NCI-H1048 (cell line): ENCODE measurements around the gene ICAM5.
A peak's percentile ranks its signal among the peaks of the same experiment; 100 is the strongest.
"Not testable (repeated sequence)": the region's sequence is repeated elsewhere in the genome, so short reads cannot be mapped to it uniquely, and the experiment has no call there.

Experiments used
- DNase-seq: peaks from one replicate; lab custom pipeline; 2025; lab: John Stamatoyannopoulos, UW

The ICAM5 gene

DNA sequence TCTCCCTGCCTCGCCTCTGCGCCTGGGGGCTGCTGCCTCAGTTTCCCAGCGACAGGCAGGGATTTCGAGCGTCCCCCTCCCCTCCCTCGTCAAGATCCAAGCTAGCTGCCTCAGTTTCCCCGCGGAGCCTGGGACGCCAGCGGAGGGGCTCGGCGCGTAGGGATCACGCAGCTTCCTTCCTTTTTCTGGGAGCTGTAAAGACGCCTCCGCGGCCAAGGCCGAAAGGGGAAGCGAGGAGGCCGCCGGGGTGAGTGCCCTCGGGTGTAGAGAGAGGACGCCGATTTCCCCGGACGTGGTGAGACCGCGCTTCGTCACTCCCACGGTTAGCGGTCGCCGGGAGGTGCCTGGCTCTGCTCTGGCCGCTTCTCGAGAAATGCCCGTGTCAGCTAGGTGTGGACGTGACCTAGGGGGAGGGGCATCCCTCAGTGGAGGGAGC lies 19.6 kb upstream of the ICAM5 start:
- no peak for DNase-seq

DNA sequence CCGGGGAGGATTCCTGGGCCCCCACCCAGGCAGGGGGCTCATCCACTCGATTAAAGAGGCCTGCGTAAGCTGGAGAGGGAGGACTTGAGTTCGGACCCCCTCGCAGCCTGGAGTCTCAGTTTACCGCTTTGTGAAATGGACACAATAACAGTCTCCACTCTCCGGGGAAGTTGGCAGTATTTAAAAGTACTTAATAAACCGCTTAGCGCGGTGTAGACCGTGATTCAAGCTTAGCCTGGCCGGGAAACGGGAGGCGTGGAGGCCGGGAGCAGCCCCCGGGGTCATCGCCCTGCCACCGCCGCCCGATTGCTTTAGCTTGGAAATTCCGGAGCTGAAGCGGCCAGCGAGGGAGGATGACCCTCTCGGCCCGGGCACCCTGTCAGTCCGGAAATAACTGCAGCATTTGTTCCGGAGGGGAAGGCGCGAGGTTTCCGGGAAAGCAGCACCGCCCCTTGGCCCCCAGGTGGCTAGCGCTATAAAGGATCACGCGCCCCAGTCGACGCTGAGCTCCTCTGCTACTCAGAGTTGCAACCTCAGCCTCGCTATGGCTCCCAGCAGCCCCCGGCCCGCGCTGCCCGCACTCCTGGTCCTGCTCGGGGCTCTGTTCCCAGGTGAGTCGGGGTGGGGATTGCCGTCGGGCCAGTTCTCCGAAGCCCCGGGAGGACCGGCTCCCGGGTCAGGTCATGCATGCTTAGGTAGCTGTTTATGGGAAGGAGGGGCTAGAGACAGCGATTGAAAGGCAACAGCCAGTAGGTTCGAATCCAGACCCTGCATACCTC lies 18.9 kb upstream of the ICAM5 start, which contains the start of gene ICAM1:
Gene ICAM1 (plus strand): TSS at position 505 of the 779 bp plus-strand sequence. CDS start 40 bp downstream, at position 545.
- DNase-seq: no peak

DNA sequence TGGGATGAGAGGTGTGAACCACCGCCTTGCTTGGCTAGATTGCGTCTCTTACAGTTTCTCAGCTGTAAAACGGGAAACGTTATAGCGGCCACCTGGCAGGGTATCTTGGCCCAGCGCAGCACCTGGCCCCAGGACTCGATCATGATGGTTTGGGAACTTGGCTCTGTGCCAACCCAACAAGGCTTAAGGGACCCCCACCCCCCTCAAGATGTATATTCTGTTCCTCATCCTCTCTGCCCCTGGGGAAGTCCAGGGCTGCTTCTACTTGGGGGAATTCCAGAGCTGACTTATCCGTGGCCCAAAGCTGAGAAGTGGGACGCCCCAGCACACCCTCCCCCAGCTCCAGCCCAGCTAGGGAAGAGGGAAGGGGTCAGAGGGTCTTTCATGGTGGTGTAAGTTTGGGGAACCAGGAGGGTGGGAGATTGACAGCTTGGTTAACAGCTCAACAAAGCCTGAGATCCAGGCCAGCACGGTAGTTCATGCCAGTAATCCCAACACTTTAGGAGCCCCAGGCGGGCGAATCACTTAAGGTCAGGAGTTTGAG lies 18.1 kb upstream of the ICAM5 start:
- no peak for DNase-seq

DNA sequence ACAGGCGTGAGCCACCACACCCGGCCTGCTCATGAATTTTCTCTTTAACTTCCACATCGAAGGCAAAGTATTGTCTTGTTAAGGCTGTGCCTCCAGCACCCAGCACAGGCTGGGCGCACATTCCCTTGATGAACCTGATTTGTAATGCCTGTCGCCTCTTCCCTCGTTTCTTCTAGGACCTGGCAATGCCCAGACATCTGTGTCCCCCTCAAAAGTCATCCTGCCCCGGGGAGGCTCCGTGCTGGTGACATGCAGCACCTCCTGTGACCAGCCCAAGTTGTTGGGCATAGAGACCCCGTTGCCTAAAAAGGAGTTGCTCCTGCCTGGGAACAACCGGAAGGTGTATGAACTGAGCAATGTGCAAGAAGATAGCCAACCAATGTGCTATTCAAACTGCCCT lies 15.2 kb upstream of the ICAM5 start:
- no peak for DNase-seq

DNA sequence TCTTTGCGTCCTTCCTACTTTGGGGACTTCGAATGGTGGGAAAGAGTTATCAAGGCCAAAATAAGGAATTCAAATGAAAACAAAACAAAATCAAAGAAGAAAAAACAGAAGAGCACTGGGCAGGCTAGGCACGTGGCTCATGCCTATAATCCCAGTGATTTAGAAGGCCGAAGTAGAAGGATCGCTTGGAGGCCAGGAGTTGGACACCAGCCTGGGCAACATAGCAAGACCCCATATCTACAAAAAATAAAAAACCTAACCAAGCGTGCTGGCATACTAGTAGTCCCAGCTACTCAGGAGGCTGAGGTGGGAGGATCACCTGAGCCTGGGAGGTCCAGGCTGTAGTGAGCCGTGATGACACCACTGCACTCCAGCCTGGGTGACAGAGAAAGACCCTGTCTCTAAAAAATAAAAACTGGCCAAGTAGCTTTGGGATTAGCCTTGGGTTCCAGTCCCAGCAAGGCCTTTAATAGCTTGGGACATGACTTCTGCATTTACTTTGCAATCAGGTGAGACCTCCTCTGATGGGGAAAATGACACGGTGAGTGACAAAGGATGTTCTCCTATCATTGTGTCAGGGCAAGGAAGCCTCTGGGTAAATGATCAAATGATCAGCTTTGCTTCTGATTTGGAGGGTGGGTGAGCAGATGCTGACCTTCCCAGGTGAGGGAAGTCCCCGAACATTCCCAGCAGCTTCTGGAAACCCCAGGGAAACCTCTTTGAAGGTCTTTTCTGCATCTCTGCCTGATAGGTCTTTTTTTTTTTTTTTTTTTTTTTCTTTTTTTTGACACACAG lies 11.8 kb upstream of the ICAM5 start:
- DNase-seq: no peak

DNA sequence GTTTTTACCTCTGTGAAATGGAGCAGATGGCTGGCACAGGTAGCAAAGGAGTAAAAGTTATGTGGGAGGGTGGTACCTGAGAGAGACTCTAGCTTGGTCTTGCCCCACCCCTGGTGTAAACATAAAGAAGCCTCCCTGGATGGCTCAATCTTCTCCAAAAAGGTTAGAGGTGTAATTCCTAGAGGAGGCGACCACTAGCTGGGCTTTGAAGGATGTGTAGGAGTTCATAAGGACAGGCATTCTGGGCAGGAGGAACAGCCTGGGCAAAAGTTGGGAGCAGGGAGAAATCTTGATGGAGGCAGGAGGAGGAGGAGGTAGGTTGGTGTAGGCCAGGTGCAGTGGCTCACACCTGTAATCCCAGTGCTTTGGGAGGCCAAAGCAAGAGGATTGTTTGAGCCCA lies 10.8 kb upstream of the ICAM5 start:
- DNase-seq: no peak

DNA sequence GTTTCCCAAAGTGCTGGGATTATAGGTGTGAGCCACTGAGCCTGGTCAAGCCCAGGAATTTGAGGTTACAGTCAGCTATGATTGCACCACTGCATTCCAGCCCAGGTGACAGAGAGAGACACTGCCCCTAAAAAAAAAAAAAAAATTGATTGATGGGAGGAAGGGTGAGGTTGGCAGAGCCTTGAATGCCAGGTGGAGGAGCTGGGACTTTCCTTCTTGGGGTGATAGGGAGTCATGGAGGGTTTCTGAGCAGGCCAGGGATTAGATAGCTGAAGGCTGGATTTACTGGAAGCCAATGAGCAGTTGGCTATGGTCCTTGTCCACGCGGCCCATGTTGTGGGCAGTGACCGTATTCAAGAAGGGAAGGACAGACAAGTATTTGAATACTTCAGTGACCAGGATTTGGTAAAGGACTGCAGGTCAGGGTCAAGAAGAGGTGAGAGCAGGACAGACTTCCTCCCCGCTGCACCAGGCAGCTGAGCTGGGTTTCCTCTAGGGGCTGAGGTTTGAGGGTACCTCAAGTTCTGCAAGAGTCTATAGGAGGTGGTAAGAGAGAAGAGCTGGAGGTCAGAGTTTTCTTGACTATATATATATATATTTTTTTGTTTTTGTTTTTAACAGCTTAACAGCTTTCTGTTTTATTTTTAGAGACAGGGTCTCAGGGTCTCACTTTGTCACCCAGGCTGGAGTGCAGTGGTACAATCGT lies 9.9 kb upstream of the ICAM5 start:
- DNase-seq: no peak

DNA sequence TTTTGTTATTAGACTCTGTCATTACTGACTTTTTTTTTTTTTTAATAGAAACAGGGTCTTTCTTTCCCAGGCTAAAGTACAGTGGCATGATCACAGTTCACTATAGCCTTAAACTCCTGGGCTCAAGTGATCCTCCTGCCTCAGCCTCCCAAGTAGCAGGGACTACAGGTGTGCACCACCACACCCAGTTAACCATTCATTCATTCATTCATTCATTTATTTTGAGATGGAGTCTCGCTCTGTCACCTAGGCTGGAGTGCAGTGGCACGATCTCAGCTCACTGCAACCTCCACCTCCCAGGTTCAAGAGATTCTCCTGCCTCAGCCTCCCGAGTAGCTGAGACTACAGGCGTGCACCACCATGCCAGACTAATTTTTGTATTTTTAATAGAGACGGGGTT lies 7.7 kb upstream of the ICAM5 start:
- not testable (repeated sequence) for DNase-seq

DNA sequence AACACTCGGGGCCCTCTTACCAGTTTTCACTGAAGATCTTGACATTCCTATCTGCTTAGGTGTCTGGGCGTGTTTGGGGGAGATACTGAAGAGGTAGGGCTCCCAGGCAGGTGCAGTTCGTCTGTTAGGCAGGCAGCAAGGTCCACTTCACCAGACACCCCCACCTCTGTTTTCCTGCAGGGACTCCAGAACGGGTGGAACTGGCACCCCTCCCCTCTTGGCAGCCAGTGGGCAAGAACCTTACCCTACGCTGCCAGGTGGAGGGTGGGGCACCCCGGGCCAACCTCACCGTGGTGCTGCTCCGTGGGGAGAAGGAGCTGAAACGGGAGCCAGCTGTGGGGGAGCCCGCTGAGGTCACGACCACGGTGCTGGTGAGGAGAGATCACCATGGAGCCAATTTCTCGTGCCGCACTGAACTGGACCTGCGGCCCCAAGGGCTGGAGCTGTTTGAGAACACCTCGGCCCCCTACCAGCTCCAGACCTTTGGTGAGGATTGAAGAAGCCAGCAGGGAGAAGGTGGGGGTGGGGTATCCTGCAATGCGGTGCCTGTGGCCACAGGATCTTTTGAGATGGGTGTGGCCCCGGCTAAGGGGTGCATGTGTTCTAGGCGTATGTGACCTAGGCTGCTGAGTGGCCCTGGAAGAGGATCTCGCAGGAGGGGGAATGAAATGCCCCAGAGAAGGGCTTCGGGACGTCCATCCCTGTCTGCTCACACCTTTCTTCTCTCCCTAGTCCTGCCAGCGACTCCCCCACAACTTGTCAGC lies 6.3 kb upstream of the ICAM5 start:
- no peak for DNase-seq

DNA sequence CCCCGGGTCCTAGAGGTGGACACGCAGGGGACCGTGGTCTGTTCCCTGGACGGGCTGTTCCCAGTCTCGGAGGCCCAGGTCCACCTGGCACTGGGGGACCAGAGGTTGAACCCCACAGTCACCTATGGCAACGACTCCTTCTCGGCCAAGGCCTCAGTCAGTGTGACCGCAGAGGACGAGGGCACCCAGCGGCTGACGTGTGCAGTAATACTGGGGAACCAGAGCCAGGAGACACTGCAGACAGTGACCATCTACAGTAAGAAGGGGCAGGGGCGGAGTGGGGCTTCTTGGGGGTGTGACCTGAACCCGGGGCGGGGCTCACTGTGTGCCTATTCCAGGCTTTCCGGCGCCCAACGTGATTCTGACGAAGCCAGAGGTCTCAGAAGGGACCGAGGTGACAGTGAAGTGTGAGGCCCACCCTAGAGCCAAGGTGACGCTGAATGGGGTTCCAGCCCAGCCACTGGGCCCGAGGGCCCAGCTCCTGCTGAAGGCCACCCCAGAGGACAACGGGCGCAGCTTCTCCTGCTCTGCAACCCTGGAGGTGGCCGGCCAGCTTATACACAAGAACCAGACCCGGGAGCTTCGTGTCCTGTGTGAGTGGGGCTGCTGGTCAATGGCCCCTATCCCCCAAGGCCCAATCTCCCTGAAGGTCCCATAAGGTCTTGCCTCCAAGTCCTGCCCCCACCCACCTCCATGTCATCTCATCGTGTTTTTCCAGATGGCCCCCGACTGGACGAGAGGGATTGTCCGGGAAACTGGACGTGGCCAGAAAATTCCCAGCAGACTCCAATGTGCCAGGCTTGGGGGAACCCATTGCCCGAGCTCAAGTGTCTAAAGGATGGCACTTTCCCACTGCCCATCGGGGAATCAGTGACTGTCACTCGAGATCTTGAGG lies 5.4 kb upstream of the ICAM5 start:
- DNase-seq: no peak

DNA sequence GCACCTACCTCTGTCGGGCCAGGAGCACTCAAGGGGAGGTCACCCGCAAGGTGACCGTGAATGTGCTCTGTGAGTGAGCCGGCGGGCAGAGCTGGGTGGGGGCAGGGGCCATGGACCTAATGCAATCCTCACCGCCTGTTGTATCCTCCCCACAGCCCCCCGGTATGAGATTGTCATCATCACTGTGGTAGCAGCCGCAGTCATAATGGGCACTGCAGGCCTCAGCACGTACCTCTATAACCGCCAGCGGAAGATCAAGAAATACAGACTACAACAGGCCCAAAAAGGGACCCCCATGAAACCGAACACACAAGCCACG lies 4.8 kb upstream of the ICAM5 start:
- DNase-seq: no peak

DNA sequence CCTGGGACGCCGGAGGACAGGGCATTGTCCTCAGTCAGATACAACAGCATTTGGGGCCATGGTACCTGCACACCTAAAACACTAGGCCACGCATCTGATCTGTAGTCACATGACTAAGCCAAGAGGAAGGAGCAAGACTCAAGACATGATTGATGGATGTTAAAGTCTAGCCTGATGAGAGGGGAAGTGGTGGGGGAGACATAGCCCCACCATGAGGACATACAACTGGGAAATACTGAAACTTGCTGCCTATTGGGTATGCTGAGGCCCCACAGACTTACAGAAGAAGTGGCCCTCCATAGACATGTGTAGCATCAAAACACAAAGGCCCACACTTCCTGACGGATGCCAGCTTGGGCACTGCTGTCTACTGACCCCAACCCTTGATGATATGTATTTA lies 4.4 kb upstream of the ICAM5 start:
- no peak for DNase-seq

DNA sequence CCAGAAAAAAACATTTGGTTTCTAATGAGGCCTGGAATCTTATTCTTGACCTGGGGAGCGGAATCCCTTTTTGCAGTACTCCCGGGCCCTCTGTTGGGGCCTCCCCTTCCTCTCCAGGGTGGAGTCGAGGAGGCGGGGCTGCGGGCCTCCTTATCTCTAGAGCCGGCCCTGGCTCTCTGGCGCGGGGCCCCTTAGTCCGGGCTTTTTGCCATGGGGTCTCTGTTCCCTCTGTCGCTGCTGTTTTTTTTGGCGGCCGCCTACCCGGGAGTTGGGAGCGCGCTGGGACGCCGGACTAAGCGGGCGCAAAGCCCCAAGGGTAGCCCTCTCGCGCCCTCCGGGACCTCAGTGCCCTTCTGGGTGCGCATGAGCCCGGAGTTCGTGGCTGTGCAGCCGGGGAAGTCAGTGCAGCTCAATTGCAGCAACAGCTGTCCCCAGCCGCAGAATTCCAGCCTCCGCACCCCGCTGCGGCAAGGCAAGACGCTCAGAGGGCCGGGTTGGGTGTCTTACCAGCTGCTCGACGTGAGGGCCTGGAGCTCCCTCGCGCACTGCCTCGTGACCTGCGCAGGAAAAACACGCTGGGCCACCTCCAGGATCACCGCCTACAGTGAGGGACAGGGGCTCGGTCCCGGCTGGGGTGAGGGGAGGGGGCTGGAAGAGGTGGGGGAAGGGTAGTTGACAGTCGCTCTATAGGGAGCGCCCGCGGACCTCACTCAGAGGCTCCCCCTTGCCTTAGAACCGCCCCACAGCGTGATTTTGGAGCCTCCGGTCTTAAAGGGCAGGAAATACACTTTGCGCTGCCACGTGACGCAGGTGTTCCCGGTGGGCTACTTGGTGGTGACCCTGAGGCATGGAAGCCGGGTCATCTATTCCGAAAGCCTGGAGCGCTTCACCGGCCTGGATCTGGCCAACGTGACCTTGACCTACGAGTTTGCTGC lies 2.7 kb upstream of the ICAM5 start, which contains the start of gene ICAM4:
Gene ICAM4 (plus strand): TSS at position 153 of the 935 bp plus-strand sequence. CDS start 58 bp downstream, at position 211.
- no peak for DNase-seq

DNA sequence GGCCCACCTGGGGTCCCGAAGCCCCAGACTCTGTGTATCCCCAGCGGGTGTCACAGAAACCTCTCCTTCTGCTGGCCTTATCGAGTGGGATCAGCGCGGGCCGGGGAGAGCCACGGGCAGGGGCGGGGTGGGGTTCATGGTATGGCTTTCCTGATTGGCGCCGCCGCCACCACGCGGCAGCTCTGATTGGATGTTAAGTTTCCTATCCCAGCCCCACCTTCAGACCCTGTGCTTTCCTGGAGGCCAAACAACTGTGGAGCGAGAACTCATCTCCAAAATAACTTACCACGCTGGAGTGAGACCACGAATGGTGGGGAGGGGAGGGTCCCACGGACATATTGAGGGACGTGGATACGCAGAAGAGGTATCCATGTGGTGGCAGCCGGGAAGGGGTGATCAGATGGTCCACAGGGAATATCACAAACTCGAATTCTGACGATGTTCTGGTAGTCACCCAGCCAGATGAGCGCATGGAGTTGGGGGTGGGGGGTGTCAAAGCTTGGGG lies 1.0 kb upstream of the ICAM5 start:
- peak; percentile 51 for DNase-seq

DNA sequence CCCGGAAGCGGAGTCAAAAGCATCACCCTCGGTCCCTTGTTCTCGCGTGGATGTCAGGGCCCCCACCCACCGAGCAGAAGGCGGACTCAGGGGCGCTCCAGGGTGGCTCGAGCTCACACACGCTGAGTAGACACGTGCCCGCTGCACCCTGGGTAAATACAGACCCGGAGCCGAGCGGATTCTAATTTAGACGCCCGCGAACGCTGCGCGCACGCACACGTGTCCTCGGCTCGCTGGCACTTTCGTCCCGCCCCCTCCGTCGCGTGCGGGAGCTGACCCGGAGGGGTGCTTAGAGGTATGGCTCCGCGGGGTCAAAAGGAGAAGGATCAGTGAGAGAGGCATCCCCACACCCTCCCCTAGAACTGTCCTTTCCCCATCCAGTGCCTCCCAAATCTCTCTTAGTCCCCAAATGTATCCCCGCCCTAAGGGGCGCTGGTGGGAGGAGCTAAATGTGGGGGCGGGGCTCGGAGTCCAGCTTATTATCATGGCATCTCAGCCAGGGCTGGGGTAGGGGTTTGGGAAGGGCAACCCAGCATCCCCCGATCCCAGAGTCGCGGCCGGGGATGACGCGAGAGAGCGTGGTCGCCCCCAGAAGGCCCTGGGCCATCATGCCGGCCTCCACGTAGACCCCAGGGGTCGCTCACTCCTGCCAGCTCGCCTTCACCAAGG lies 451 bp upstream of the ICAM5 start:
- DNase-seq: peak; percentile 71

DNA sequence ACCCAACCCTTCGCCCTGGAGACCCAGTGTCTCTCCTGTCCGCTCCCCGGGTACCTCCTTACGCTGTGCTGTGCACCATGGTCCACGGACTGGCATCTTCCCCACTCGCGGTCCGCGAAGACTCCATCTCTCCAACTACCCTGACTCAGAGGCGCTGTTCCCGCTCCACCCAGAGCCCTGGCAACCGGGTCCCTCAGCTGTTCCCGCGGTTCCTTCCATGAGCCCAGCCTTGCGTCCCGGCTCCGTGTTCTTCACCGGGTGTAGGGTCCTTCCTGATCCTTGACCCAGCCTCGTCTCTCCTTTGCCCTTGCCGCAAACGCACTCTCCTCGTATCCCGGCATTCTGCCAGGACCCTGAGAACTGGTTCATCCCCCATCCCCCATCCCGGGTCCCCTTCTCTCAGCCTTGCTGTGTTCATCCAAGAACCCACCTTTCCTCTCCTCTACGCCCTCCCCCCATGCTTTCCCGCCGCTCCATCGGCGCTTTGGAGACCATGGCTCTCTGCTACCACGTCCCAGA lies 664 bp downstream of the ICAM5 start:
- no peak for DNase-seq

DNA sequence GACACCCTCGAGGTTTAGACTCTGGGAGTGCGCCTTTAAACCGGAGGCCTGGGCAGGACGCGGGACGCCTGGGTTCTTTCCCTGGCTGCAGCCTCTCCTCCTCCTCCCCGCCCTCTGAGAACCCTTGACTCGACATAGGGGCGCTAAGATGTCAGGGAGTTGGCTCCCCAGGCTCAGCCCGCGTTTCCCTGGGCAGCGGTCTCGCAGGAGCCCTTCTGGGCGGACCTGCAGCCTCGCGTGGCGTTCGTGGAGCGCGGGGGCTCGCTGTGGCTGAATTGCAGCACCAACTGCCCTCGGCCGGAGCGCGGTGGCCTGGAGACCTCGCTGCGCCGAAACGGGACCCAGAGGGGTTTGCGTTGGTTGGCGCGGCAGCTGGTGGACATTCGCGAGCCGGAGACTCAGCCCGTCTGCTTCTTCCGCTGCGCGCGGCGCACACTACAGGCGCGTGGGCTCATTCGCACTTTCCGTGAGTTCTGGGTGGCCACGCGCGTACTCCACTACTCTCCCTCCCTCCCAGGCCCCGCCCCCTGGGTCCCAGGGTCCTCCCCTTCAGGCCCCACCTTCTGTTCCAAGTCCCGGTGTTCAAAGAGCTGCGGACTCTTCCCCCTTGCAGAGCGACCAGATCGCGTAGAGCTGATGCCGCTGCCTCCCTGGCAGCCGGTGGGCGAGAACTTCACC lies 1.3 kb downstream of the ICAM5 start:
- no peak for DNase-seq
